H1 (cell line): ENCODE measurements around the gene ADAMTS14. TPM values are rescaled to one million over a fixed set of nuclear protein-coding genes. Genes with fewer than 3 reads are reported as not detected.

ENCODE experiments used
- CTCF ChIA-PET: fragments of 300-600 bp; sonication (Branson Sonifier 250); formaldehyde crosslinking; loops from one replicate; lab custom pipeline; 2021; ENCODE audit not compliant: partially characterized antibody; lab: Charles Lee
- POLR2A ChIA-PET: fragments of 300-600 bp; sonication (Branson Sonifier 250); formaldehyde crosslinking; loops from one replicate; lab custom pipeline; 2021; ENCODE audit warnings: inconsistent platforms; ENCODE audit not compliant: partially characterized antibody; lab: Charles Lee
- DNase-seq, 2 experiments: peaks; one replicate each; pipeline versions ENCODE4 v3.0.0 to v3.0.0-alpha.2; 2010 to 2022; ENCODE audit warnings: low spot score in 2 of 2, low read depth in 1 of 2, mixed read lengths in 1 of 2
- FAIRE-seq: peaks from 2 replicates; lab custom pipeline; 2011; peaks lifted over from hg19 to GRCh38; lab: Jason Lieb, UNC
- H2AFZ ChIP-seq: 2 replicates; pipeline ENCODE4 v1.8.1; 2012; ENCODE audit warnings: low read length, inconsistent platforms
- H2AK5ac ChIP-seq: 2 replicates; pipeline ENCODE4 v1.6.1; 2013; ENCODE audit warnings: low read depth, low read length
- H2BK120ac ChIP-seq: replicated peaks from 2 replicates; pipeline ENCODE3; 2013; ENCODE audit warnings: low read depth, low read length, inconsistent platforms
- H2BK12ac ChIP-seq: 2 replicates; pipeline ENCODE4 v1.6.1; 2013; ENCODE audit warnings: low read depth, low read length
- H2BK15ac ChIP-seq: 2 replicates; pipeline ENCODE4 v1.6.1; 2013; ENCODE audit warnings: low read length
- H2BK20ac ChIP-seq: 2 replicates; pipeline ENCODE4 v1.6.1; 2013; ENCODE audit warnings: low read length
- H2BK5ac ChIP-seq: 2 replicates; pipeline ENCODE4 v1.6.1; 2013; ENCODE audit warnings: low read depth, low read length
- H3K14ac ChIP-seq: 2 replicates; pipeline ENCODE4 v1.6.1; 2013; ENCODE audit warnings: inconsistent platforms; ENCODE audit not compliant: insufficient read length
- H3K18ac ChIP-seq: 2 replicates; pipeline ENCODE4 v1.6.1; 2013; ENCODE audit warnings: low read length; ENCODE audit errors: extremely low read depth
- H3K23ac ChIP-seq: 2 replicates; pipeline ENCODE4 v1.6.1; 2013; ENCODE audit warnings: inconsistent platforms; ENCODE audit not compliant: insufficient read length
- H3K23me2 ChIP-seq: 2 replicates; pipeline ENCODE4 v1.6.1; 2013; ENCODE audit warnings: low read depth, low read length
- H3K27ac ChIP-seq: 2 replicates; pipeline ENCODE4 v1.6.1; 2011; ENCODE audit warnings: low read depth, low read length, inconsistent platforms
- H3K27me3 ChIP-seq, 4 experiments: replicated peaks in 1 of 4; 1 replicate in 1 of 4; 2 replicates in 3 of 4; pipeline versions ENCODE4 v1.6.1 to v1.8.1; 2011 to 2013; ENCODE audit warnings: low read length in 3 of 4, mild to moderate bottlenecking in 3 of 4, inconsistent platforms in 2 of 4, mixed read lengths in 2 of 4, moderate library complexity in 1 of 4; ENCODE audit not compliant: control insufficient read depth in 3 of 4, insufficient read depth in 3 of 4; ENCODE audit errors: extremely low read depth in 1 of 4
- H3K36me3 ChIP-seq, 4 experiments: 2 replicates each; pipeline versions ENCODE4 v1.6.1 to v1.8.1; 2011 to 2013; ENCODE audit warnings: mild to moderate bottlenecking in 4 of 4, low read length in 3 of 4, moderate library complexity in 2 of 4, control low read depth in 1 of 4, inconsistent platforms in 1 of 4; ENCODE audit not compliant: insufficient read depth in 4 of 4, control insufficient read depth in 2 of 4
- H3K4ac ChIP-seq: replicated peaks from 2 replicates; pipeline ENCODE3; 2013; ENCODE audit warnings: low read length, low read depth, mixed read lengths, inconsistent platforms; ENCODE audit not compliant: insufficient read length
- H3K4me1 ChIP-seq, 4 experiments: replicated peaks in 1 of 4; 1 replicate in 1 of 4; 2 replicates in 3 of 4; pipeline versions ENCODE4 v1.6.1 to v1.8.1; 2011 to 2013; ENCODE audit warnings: low read length in 3 of 4, inconsistent platforms in 2 of 4, mixed read lengths in 1 of 4; ENCODE audit not compliant: insufficient read depth in 4 of 4, control insufficient read depth in 3 of 4
- H3K4me2 ChIP-seq, 2 experiments: 2 replicates each; pipeline versions ENCODE4 v1.6.1 to v1.8.1; 2011 to 2013; ENCODE audit warnings: low read depth in 2 of 2, low read length in 2 of 2, control low read depth in 1 of 2, inconsistent platforms in 1 of 2, mild to moderate bottlenecking in 1 of 2; ENCODE audit not compliant: insufficient read depth in 1 of 2
- H3K4me3 ChIP-seq, 4 experiments: fragments of 200-600, 300-600 bp in 1 of 4; sonication (generic), shearing (Covaris generic), sonication (Bioruptor Twin) in 1 of 4; 2 replicates each; pipeline versions ENCODE4 v1.5.1 to v1.8.1; 2011 to 2016; ENCODE audit warnings: low read length in 4 of 4, low read depth in 3 of 4, control low read depth in 2 of 4, inconsistent platforms in 2 of 4, mild to moderate bottlenecking in 2 of 4, mixed read lengths in 1 of 4, moderate library complexity in 1 of 4; ENCODE audit not compliant: insufficient read depth in 2 of 4; ENCODE audit errors: extremely low read depth in 1 of 4
- H3K56ac ChIP-seq: replicated peaks from 2 replicates; pipeline ENCODE3; 2013; ENCODE audit warnings: low read depth, mild to moderate bottlenecking, mixed read lengths, low read length, inconsistent platforms; ENCODE audit not compliant: insufficient read length
- H3K79me1 ChIP-seq: 2 replicates; pipeline ENCODE4 v1.6.1; 2013; ENCODE audit warnings: low read depth, low read length, control low read depth
- H3K79me2 ChIP-seq, 2 experiments: 2 replicates each; pipeline versions ENCODE4 v1.6.1 to v1.8.1; 2012 to 2013; ENCODE audit warnings: low read length in 2 of 2, mild to moderate bottlenecking in 2 of 2, inconsistent platforms in 1 of 2; ENCODE audit not compliant: insufficient read depth in 2 of 2, control insufficient read depth in 1 of 2
- H3K9ac ChIP-seq, 4 experiments: replicated peaks in 1 of 4; 1 replicate in 1 of 4; 2 replicates in 3 of 4; pipeline versions ENCODE4 v1.6.1 to v1.8.1; 2011 to 2013; ENCODE audit warnings: low read depth in 3 of 4, low read length in 3 of 4, control low read depth in 2 of 4, mild to moderate bottlenecking in 2 of 4, moderate library complexity in 2 of 4, inconsistent platforms in 1 of 4; ENCODE audit errors: extremely low read depth in 1 of 4
- H3K9me3 ChIP-seq, 2 experiments: 2 replicates each; pipeline versions ENCODE4 v1.6.1 to v1.8.1; 2012 to 2013; ENCODE audit warnings: mild to moderate bottlenecking in 2 of 2, moderate library complexity in 2 of 2, control low read depth in 1 of 2, inconsistent platforms in 1 of 2, low read depth in 1 of 2, low read length in 1 of 2, mixed read lengths in 1 of 2; ENCODE audit not compliant: insufficient read depth in 2 of 2
- H4K20me1 ChIP-seq, 2 experiments: replicated peaks in 1 of 2; 2 replicates each; pipeline versions ENCODE3 to v1.8.1; 2011 to 2013; ENCODE audit warnings: inconsistent platforms in 2 of 2, low read length in 2 of 2, mild to moderate bottlenecking in 1 of 2; ENCODE audit not compliant: insufficient read depth in 2 of 2, control insufficient read depth in 1 of 2
- H4K5ac ChIP-seq: 2 replicates; pipeline ENCODE4 v1.6.1; 2013; ENCODE audit warnings: low read length, low read depth, mixed read lengths, inconsistent platforms; ENCODE audit not compliant: insufficient read length
- H4K8ac ChIP-seq: 2 replicates; pipeline ENCODE4 v1.8.0; 2013; ENCODE audit warnings: mild to moderate bottlenecking, moderate library complexity, low read length, inconsistent platforms; ENCODE audit not compliant: insufficient read depth; ENCODE audit errors: extremely low read depth
- H4K91ac ChIP-seq: replicated peaks from 2 replicates; pipeline ENCODE3; 2013; ENCODE audit warnings: low read length, mixed read lengths, inconsistent platforms; ENCODE audit not compliant: insufficient read length
- EGR1 ChIP-seq: IDR thresholded peaks from 2 replicates; pipeline ENCODE4 v1.6.1; 2011; ENCODE audit warnings: low read depth, low read length, borderline replicate concordance
- EZH2 ChIP-seq: fragments of 200-600 bp; sonication (generic); IDR thresholded peaks from 2 replicates; pipeline ENCODE4 v1.7.1; 2012; ENCODE audit warnings: low read depth, mild to moderate bottlenecking, moderate library complexity, low read length, inconsistent platforms; ENCODE audit not compliant: severe bottlenecking
- RBBP5 ChIP-seq: IDR thresholded peaks from 2 replicates; pipeline ENCODE4 v1.7.1; 2012; ENCODE audit warnings: low read depth, mild to moderate bottlenecking, inconsistent platforms, low read length, moderate library complexity, borderline replicate concordance
- RFX5 ChIP-seq: IDR thresholded peaks from 2 replicates; pipeline ENCODE4 v1.6.1; 2011; ENCODE audit warnings: low read depth, low read length, improper control_type of control experiment, borderline replicate concordance
- RNF2 ChIP-seq: fragments of 200-900, 300-1000 bp; sonication (generic); IDR thresholded peaks from 2 replicates; pipeline ENCODE4 v1.7.1; 2016; ENCODE audit warnings: borderline replicate concordance, low read depth, mild to moderate bottlenecking, antibody characterized with exemption, low read length; ENCODE audit not compliant: poor library complexity, severe bottlenecking; ENCODE audit errors: missing control alignments
- RXRA ChIP-seq: IDR thresholded peaks from 2 replicates; pipeline ENCODE4 v1.6.1; 2011; ENCODE audit warnings: low read depth, mild to moderate bottlenecking, low read length, moderate library complexity; ENCODE audit not compliant: insufficient read depth
- SAP30 ChIP-seq: fragments of 300-600 bp; sonication (generic); IDR thresholded peaks from 2 replicates; pipeline ENCODE4 v1.7.1; 2012; ENCODE audit warnings: low read length, moderate library complexity, mild to moderate bottlenecking, inconsistent platforms; ENCODE audit not compliant: insufficient read depth, insufficient replicate concordance
- WGBS, 2 experiments: shearing (Covaris generic) in 1 of 2; methylation state at CpG; one replicate each; pipeline versions ENCODE4 v1.1.6 to v1.1.7; 2013 to 2015; ENCODE audit warnings: low lambda C conversion rate in 2 of 2, mixed read lengths in 2 of 2, inconsistent platforms in 1 of 2, low coverage in 1 of 2, missing lambda C conversion rate in 1 of 2; ENCODE audit not compliant: insufficient replicate concordance in 2 of 2, insufficient coverage in 1 of 2, insufficient read length in 1 of 2; ENCODE audit errors: extremely low coverage in 1 of 2, missing lambda C conversion rate in 1 of 2; 5-methylcytosine and 5-hydroxymethylcytosine counted together
- polyA plus RNA-seq, 7 experiments: library from polyadenylated mRNA; depleted of rRNA in 3 of 7; stranded (reverse) in 5 of 7; unstranded in 2 of 7; fragments of >200 nt in 5 of 7; fragments of 200-250 nt in 2 of 7; gene quantifications; 1 replicate in 5 of 7; 2 replicates in 1 of 7; 4 replicates in 1 of 7; pipeline versions ENCODE4 v1.2.1 to v1.2.3, GENCODE V29; 2011 to 2013; ENCODE audit warnings: missing spikeins in 2 of 7, mixed read lengths in 2 of 7
- total RNA-seq: library from RNA; stranded (reverse); fragmentation: NEBNext Ultra II Directional; extraction: Animal tissue kit (Norgen Biotek cat#: 25700); gene quantifications from 2 replicates; pipeline ENCODE4 v1.2.1, GENCODE V29; 2021
- TF ChIP-seq, protein P1 (sequence below): IDR thresholded peaks from 2 replicates; pipeline ENCODE4 v1.6.1; 2011; ENCODE audit warnings: low read depth, mild to moderate bottlenecking, low read length; ENCODE audit not compliant: insufficient read depth
- TF ChIP-seq, protein P2 (sequence below): IDR thresholded peaks from 2 replicates; pipeline ENCODE4 v1.6.1; 2012; ENCODE audit warnings: inconsistent platforms

Gene ADAMTS14
- total and polyA plus RNA-seq, 2 of the 8 experiments (the other 6 are each of a cell fraction or from before 2014, with no cell fraction given) = 2.0 to 2.3 TPM

DNA sequence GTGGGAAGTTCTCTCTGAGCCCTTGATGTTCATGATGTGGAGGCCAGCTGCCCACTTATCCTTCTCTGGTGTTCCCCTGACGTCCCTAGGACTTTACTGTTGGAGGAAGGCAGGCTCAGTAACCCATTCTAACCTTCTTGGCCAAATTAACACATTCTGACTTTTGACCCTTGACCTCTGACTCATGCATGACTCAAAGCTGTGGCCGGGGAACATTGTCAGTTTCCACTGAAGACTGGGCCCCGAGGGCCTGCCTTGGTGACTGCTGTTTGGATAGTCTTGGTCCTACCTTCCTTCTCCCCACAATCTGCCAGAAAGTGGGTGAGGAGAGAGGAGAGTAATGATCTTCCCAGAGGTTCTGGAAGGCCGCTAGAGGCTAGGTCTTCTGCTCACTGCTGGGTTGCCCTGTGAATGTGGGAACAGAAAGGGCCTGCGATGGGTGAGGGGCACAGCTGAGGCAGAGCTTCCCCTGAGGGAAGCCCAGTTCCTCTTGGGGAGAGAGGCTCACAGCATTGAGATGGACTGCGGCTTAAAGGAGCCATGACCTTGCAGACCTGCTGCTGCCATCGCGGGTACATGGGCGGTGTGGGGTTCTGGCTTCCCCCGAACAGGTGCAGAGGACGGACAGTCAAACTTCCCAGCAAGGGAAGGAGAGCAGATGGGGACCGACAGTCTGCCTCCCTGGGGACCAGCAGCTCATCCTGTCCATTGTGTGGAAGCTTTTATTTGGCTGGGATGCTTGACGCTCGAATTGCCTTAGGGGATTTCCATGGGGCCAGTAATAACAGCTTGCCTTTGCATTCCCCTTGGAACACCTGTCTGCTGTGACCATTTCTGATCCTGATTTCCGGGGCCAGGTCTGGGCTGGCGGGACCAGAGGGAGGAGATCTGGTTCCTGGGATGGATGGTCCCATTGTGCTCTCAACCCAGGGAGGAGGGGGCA is 43.8 kb downstream of the ADAMTS14 start:
- ChIA-PET POLR2A (no interaction called here), CTCF (interaction anchor here (0.5 to 1.4 kb wide), 4 partner anchors 8 to 713 kb away, joined by 3 to 5 read pairs (median 3); no protein-coding TSS in a partner anchor)
- Histone ChIP-seq H3K4me2 (no peak overlapping the region), H4K5ac (no peak overlapping the region), H2BK12ac (no peak overlapping the region), H3K4me3 (no peak overlapping the region), H3K18ac (no peak overlapping the region; the same call in 1 of the 2 replicates), H3K9ac (no peak overlapping the region), H2BK5ac (no peak overlapping the region; the same call in 1 of the 2 replicates), H3K4ac (no peak overlapping the region), H4K8ac (no peak overlapping the region; the same call in 1 of the 2 replicates), H3K36me3 (no peaks in the 10 kb centered on the region), H2BK20ac (no peak overlapping the region), H3K27ac (no peak overlapping the region), H3K14ac (no peak overlapping the region), H3K56ac (no peak overlapping the region), H3K79me2 (no peaks in the 10 kb centered on the region), H3K79me1 (no peaks in the 10 kb centered on the region), H4K20me1 (no peaks in the 10 kb centered on the region), H3K27me3 (no peaks in the 10 kb centered on the region), H3K23ac (no peak overlapping the region), H3K9me3 (no peaks in the 10 kb centered on the region), H2BK15ac (no peak overlapping the region), H4K91ac (no peak overlapping the region), H3K4me1 (peaks cover 0 to 3% (median under 1%) of the 10 kb centered on the region in 4 experiments; a peak in 4 of 7 replicates), H2AK5ac (no peak overlapping the region), H2AFZ (no peak overlapping the region), H3K23me2 (no peaks in the 10 kb centered on the region), H2BK120ac (no peak overlapping the region)
- DNase-seq (no peak), FAIRE-seq (no peak)
- WGBS, 2 experiments = 84% methylated on average over 14 of the region's 16 CpGs; no CpG with 5 or more reads in 1 of the 2 experiments
- TF ChIP-seq, protein P1, sequence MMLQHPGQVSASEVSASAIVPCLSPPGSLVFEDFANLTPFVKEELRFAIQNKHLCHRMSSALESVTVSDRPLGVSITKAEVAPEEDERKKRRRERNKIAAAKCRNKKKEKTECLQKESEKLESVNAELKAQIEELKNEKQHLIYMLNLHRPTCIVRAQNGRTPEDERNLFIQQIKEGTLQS = no peak
- TF ChIP-seq RFX5 (no peak), EZH2 (no peak), RNF2 (no peak), RBBP5 (no peak), SAP30 (no peak), EGR1 (no peak), RXRA (no peak)
- TF ChIP-seq, protein P2, sequence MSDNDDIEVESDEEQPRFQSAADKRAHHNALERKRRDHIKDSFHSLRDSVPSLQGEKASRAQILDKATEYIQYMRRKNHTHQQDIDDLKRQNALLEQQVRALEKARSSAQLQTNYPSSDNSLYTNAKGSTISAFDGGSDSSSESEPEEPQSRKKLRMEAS = no peak
